ENCODE data around the gene UCN3. TPM values are rescaled to one million over a fixed set of nuclear protein-coding genes. Genes with fewer than 3 reads are reported as not detected.

Gene UCN3
- total and polyA plus RNA-seq, 2 of the 4 experiments (the other 2 are of a cell fraction): not detected

DNA sequence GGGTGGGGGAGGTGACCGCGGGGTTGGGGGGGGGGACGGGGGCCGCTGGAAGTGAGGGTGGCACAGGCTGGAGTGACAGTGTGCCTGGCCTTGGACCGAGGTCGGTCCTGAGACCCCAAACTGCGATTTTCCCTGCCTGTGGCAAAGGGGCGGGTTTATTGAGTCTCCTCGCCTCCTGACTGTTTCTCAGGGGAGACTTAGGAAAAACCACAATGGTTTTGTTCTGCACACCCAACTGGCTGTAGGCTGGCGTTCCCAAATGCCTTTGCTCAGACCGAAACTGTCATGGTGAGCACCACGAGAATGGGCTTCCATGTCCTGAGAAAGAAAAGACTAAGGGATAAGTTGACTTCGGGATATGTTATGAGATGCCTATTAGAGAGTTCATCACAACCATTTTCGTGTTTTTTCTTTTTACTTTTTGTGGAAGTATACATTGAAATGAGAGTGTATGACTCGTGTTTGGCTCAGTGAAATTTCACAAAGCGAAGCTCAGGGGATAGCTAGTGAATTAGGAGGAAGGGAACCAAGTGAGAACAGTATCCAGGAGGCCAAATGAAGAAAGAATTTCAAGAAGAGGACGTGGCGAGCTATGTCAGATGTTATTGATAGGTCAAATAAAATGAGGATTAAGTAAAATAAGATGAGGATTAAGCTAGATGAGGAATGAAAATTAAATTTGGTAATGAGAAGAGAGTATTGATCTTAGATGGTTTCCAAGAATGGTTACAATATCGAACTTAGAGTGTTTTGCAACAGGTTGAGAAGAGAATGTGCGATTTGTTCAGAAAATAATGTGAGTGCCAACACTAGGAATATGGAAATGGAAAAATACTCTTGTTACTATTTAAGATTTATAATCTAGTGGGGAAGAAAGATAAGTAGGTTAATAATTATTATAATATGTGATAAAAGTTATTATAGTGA is 48.5 kb downstream of the UCN3 start:
- dilution Hi-C loops (cut with HindIII; ENCODE audit: low sequenced_read_pairs, unreplicated experiment): no loop called here
- Histone ChIP-seq H3K27ac (ENCODE audit: insufficient read depth, low read length) (no peak overlapping the region; the same call in 1 of the 2 replicates), H3K9me3 (ENCODE audit: control insufficient read depth, insufficient read depth, low read length) (no peaks in the 10 kb centered on the region; the same call in 1 of the 2 replicates), H3K4me2 (ENCODE audit: low read depth, low read length) (peak overlapping the region; percentile 98), H3K36me3 (ENCODE audit: control insufficient read depth, insufficient read depth, low read length) (no peaks in the 10 kb centered on the region), H3K18ac (ENCODE audit: low read depth, low read length) (no peak overlapping the region), H3K27me3 (ENCODE audit: control insufficient read depth, insufficient read depth, low read length) (no peaks in the 10 kb centered on the region), H3K56ac (ENCODE audit: extremely low read depth, insufficient read depth, low read length) (peak overlapping the region; percentile 8; the same call in 1 of the 2 replicates), H2BK120ac (ENCODE audit: low read depth, low read length) (no peak overlapping the region), H3K14ac (replicated peaks; ENCODE audit: low read depth, low read length) (peak overlapping the region; percentile 66; the same call in 1 of the 2 replicates), H3K4me1 (ENCODE audit: control insufficient read depth, insufficient read depth, low read length) (no peaks in the 10 kb centered on the region), H2AK9ac (replicated peaks; ENCODE audit: low read depth, low read length, poor library complexity) (peak overlapping the region; percentile 18), H3K4me3 (ENCODE audit: insufficient read depth, low read depth, low read length) (peak overlapping the region; percentile 93), H4K91ac (ENCODE audit: insufficient read depth, low read depth, low read length) (no peak overlapping the region), H2BK20ac (ENCODE audit: low read depth, low read length) (no peak overlapping the region), H3K9me1 (ENCODE audit: insufficient read depth, low read length) (no peaks in the 10 kb centered on the region), H4K20me1 (ENCODE audit: insufficient read depth, low read length) (no peaks in the 10 kb centered on the region), H4K8ac (ENCODE audit: low read depth in 2 of 2, low read length in 2 of 2) (no peak overlapping the region), H3K9ac (ENCODE audit: low read depth, low read length) (peak overlapping the region; percentile 11), H3K79me1 (ENCODE audit: low read depth in 1 of 2, low read length in 2 of 2) (peaks cover 17 to 21% of the 10 kb centered on the region in 2 experiments), H2BK5ac (ENCODE audit: low read depth, low read length, poor library complexity, severe bottlenecking) (no peak overlapping the region), H3K4ac (ENCODE audit: low read depth, low read length) (no peak overlapping the region), H2AFZ (replicated peaks; ENCODE audit: low read length, poor library complexity) (peak overlapping the region; percentile 83), H3K23ac (ENCODE audit: low read depth, low read length) (peak overlapping the region; percentile 63; the same call in 1 of the 2 replicates), H2AK5ac (ENCODE audit: low read depth, low read length) (no peak overlapping the region), H2BK15ac (ENCODE audit: low read depth, low read length) (no peak overlapping the region), H4K5ac (ENCODE audit: low read depth, low read length) (no peak overlapping the region)
- intact Hi-C loops (cut with micrococcal nuclease): no loop called here
- ChIA-PET POLR2A (ENCODE audit: unreplicated experiment) (no interaction called here), CTCF (interaction anchor here (2.0 kb wide), 1 partner anchor 14 kb away, joined by 6 read pairs; no protein-coding TSS in a partner anchor)
- ATAC-seq (ENCODE audit: low read depth) (peak; percentile 42), DNase-seq (peak; percentile 30)
- in situ Hi-C loops (cut with MboI; ENCODE audit: low sequenced_read_pairs): no loop called here
- TF ChIP-seq MXI1 (IDR thresholded peaks at IDR 0.05; ENCODE audit: borderline replicate concordance, low read depth, low read length) (peak; percentile 44; the same call in 1 of the 2 replicates), MAFK (IDR thresholded peaks at IDR 0.05; ENCODE audit: low read depth, low read length) (no peak)
- BruUV-seq (replicated peaks): no TSS peak
- 42% methylated on average over 4 of the region's 20 CpGs; no CpG with 5 or more reads in 1 of the 2 experiments for WGBS, 2 experiments (ENCODE audit: extremely low coverage in 2 of 2, insufficient read length in 1 of 2)
